HepG2 (cell line): ENCODE measurements around the gene DIP2C.
"Not testable (repeated sequence)": the region's sequence is repeated elsewhere in the genome, so short reads cannot be mapped to it uniquely, and the experiment has no call there.

Experiments used
- IKZF1 ChIP-seq: fragments of 450-650 bp; IDR thresholded peaks from 2 replicates; pipeline ENCODE4 v1.7.1; 2016
- MAFK ChIP-seq, 2 experiments: IDR thresholded peaks in 1 of 2; conservative IDR thresholded peaks in 1 of 2; 2 replicates each; pipeline ENCODE4 v1.6.1; 2011; ENCODE audit warnings: improper control_type of control experiment in 2 of 2, low read length in 2 of 2
- MYC ChIP-seq: sonication (generic); formaldehyde crosslinking; IDR thresholded peaks from 2 replicates; pipeline ENCODE4 v1.9.0; 2021; ENCODE audit warnings: missing genetic modification reagents, borderline replicate concordance
- POLR2A ChIP-seq, 2 experiments: IDR thresholded peaks; 2 replicates each; pipeline ENCODE4 v1.6.1; 2011; ENCODE audit warnings: low read depth in 2 of 2, low read length in 2 of 2, mild to moderate bottlenecking in 1 of 2, moderate library complexity in 1 of 2; ENCODE audit not compliant: insufficient read depth in 1 of 2
- RAD21 ChIP-seq: fragments of 450-650 bp; formaldehyde crosslinking; IDR thresholded peaks from 2 replicates; pipeline ENCODE4 v1.5.0; 2020; ENCODE audit warnings: mild to moderate bottlenecking
- THYN1 ChIP-seq: sonication (generic); formaldehyde crosslinking; IDR thresholded peaks from 2 replicates; pipeline ENCODE4 v1.8.1; 2023; ENCODE audit warnings: low read depth, mild to moderate bottlenecking, moderate library complexity, missing genetic modification reagents, borderline replicate concordance
- ZBTB7A ChIP-seq: sonication (generic); formaldehyde crosslinking; IDR thresholded peaks from 2 replicates; pipeline ENCODE4 v1.8.0; 2022; ENCODE audit warnings: mild to moderate bottlenecking, missing genetic modification reagents
- ZNF691 ChIP-seq: sonication (generic); formaldehyde crosslinking; IDR thresholded peaks from 2 replicates; pipeline ENCODE4 v1.4.0; 2020; ENCODE audit warnings: missing genetic modification reagents, low read depth, mild to moderate bottlenecking, borderline replicate concordance
- TF ChIP-seq, protein P1 (sequence below): sonication (generic); formaldehyde crosslinking; IDR thresholded peaks from 2 replicates; pipeline ENCODE4 v1.4.0; 2020; ENCODE audit warnings: missing genetic modification reagents
- TF ChIP-seq, protein P2 (sequence below): sonication (generic); formaldehyde crosslinking; IDR thresholded peaks from 2 replicates; pipeline ENCODE4 v1.4.0; 2020; ENCODE audit warnings: mild to moderate bottlenecking, missing genetic modification reagents, borderline replicate concordance

DNA sequence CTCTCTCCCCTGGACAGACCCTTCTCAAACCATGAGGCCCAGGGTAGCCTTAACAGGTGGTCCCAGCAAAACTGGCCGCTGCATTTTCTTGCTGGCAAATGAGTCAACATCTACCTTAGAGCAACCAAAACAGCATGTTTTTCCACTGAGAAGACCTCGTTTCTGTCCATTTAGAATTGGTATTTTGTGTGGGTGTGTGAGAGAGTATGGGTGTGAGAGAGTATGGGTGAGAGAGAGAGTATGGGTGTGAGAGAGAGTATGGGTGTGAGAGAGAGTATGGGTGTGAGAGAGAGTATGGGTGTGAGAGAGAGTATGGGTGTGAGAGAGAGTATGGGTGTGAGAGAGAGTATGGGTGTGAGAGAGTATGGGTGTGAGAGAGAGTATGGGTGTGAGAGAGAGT is 157.1 kb downstream of the DIP2C start:
- not testable (repeated sequence) for TF ChIP-seq MYC; RAD21 (CRISPR knock-in tag); ZBTB7A (CRISPR knock-in tag); POLR2A (IDR thresholded peaks at IDR 0.05; ENCODE audit: insufficient read depth in 1 of 2, low read depth in 2 of 2, low read length in 2 of 2); IKZF1; THYN1 (CRISPR knock-in tag); MAFK (conservative IDR thresholded peaks at IDR 0.05 in 1 of 2, IDR thresholded peaks at IDR 0.05 in 1 of 2; ENCODE audit: low read length in 2 of 2); ZNF691 (CRISPR knock-in tag)
- TF ChIP-seq, protein P1, sequence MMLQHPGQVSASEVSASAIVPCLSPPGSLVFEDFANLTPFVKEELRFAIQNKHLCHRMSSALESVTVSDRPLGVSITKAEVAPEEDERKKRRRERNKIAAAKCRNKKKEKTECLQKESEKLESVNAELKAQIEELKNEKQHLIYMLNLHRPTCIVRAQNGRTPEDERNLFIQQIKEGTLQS (CRISPR knock-in tag), result not testable (repeated sequence)
- TF ChIP-seq, protein P2, sequence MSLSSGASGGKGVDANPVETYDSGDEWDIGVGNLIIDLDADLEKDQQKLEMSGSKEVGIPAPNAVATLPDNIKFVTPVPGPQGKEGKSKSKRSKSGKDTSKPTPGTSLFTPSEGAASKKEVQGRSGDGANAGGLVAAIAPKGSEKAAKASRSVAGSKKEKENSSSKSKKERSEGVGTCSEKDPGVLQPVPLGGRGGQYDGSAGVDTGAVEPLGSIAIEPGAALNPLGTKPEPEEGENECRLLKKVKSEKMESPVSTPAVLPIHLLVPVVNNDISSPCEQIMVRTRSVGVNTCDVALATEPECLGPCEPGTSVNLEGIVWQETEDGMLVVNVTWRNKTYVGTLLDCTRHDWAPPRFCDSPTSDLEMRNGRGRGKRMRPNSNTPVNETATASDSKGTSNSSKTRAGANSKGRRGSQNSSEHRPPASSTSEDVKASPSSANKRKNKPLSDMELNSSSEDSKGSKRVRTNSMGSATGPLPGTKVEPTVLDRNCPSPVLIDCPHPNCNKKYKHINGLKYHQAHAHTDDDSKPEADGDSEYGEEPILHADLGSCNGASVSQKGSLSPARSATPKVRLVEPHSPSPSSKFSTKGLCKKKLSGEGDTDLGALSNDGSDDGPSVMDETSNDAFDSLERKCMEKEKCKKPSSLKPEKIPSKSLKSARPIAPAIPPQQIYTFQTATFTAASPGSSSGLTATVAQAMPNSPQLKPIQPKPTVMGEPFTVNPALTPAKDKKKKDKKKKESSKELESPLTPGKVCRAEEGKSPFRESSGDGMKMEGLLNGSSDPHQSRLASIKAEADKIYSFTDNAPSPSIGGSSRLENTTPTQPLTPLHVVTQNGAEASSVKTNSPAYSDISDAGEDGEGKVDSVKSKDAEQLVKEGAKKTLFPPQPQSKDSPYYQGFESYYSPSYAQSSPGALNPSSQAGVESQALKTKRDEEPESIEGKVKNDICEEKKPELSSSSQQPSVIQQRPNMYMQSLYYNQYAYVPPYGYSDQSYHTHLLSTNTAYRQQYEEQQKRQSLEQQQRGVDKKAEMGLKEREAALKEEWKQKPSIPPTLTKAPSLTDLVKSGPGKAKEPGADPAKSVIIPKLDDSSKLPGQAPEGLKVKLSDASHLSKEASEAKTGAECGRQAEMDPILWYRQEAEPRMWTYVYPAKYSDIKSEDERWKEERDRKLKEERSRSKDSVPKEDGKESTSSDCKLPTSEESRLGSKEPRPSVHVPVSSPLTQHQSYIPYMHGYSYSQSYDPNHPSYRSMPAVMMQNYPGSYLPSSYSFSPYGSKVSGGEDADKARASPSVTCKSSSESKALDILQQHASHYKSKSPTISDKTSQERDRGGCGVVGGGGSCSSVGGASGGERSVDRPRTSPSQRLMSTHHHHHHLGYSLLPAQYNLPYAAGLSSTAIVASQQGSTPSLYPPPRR (CRISPR knock-in tag), result not testable (repeated sequence)
